Measurements from ENCODE around the gene FRMD6. TPM values are rescaled to one million over a fixed set of nuclear protein-coding genes. Genes with fewer than 3 reads are reported as not detected.

Gene FRMD6
- total RNA-seq, 1 donor from 2014 or later = 24.4 TPM

- H3K4me3 Mint-ChIP-seq = no peak overlapping the region
- no peak for DNase-seq (ENCODE audit: low spot score)
- Histone ChIP-seq H3K4me1 (peaks cover 19% of the 10 kb centered on the region), H3K4me3 (no peak overlapping the region), H3K27ac (no peak overlapping the region), H2AFZ (replicated peaks) (no peak overlapping the region), H3K36me3 (peaks cover 6% of the 10 kb centered on the region), H4K20me1 (ENCODE audit: low read depth) (no peaks in the 10 kb centered on the region), H3F3A (ENCODE audit: low read depth) (peaks cover 9% of the 10 kb centered on the region), H3K9ac (no peak overlapping the region), H3K79me2 (ENCODE audit: low read depth) (no peaks in the 10 kb centered on the region), H3K4me2 (no peak overlapping the region), H3K27me3 (no peaks in the 10 kb centered on the region), H3K9me3 (ENCODE audit: low read depth) (no peaks in the 10 kb centered on the region)
- H3K27me3 Mint-ChIP-seq (ENCODE audit: insufficient read depth, low read depth) = no peaks in the 10 kb centered on the region
- no peaks in the 10 kb centered on the region for H3K9me3 Mint-ChIP-seq
- H3K4me1 Mint-ChIP-seq = peaks cover 14% of the 10 kb centered on the region
- TF ChIP-seq EZH2 (IDR thresholded peaks at IDR 0.05) (no peak), EZH2phosphoT487 (IDR thresholded peaks at IDR 0.05) (no peak)
- TF ChIP-seq, protein P1, sequence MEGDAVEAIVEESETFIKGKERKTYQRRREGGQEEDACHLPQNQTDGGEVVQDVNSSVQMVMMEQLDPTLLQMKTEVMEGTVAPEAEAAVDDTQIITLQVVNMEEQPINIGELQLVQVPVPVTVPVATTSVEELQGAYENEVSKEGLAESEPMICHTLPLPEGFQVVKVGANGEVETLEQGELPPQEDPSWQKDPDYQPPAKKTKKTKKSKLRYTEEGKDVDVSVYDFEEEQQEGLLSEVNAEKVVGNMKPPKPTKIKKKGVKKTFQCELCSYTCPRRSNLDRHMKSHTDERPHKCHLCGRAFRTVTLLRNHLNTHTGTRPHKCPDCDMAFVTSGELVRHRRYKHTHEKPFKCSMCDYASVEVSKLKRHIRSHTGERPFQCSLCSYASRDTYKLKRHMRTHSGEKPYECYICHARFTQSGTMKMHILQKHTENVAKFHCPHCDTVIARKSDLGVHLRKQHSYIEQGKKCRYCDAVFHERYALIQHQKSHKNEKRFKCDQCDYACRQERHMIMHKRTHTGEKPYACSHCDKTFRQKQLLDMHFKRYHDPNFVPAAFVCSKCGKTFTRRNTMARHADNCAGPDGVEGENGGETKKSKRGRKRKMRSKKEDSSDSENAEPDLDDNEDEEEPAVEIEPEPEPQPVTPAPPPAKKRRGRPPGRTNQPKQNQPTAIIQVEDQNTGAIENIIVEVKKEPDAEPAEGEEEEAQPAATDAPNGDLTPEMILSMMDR (IDR thresholded peaks at IDR 0.05) = no peak
- H3K36me3 Mint-ChIP-seq = peaks cover 8% of the 10 kb centered on the region
- H3K27ac Mint-ChIP-seq = no peak overlapping the region
Observed at GRCh38 chr14:51704545-51704944, 52.8 kb downstream of the FRMD6 start.

DNA sequence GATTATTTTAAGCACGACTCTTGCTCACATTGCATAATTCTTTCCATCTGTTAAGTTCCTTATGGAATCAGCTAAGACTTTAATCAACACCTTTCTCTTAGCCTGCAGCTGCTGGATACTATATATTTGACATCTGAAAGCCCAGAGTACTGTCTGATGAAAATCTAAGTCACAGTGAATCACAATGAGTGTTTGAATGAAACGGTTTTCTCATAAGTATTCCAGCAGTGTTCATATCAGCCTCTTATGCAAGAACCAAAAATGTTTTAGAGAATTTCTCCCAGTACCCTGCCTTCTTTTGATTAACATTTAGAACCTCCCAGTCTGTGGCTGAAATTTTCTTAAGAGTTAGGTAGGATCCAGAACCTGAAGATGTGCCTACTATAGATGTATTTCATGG is 55.6 kb downstream of the FRMD6 start:
- H4K20me1 ChIP-seq (ENCODE audit: low read depth) = no peaks in the 10 kb centered on the region
- no peaks in the 10 kb centered on the region for H3K9me3 ChIP-seq (ENCODE audit: low read depth)
- H3K27me3 ChIP-seq = no peaks in the 10 kb centered on the region
- peaks cover 11% of the 10 kb centered on the region for H3K36me3 Mint-ChIP-seq
- no peaks in the 10 kb centered on the region for H3K79me2 ChIP-seq (ENCODE audit: low read depth)
- H3K4me2 ChIP-seq = no peak overlapping the region
- H3K9ac ChIP-seq = no peak overlapping the region
- H3K27ac ChIP-seq = no peak overlapping the region
- H3K4me3 Mint-ChIP-seq = no peak overlapping the region
- H3K4me3 ChIP-seq = no peak overlapping the region
- H3K4me1 Mint-ChIP-seq = peaks cover 11% of the 10 kb centered on the region
- no peak overlapping the region for H2AFZ ChIP-seq (replicated peaks)
- H3K9me3 Mint-ChIP-seq = no peaks in the 10 kb centered on the region
- H3F3A ChIP-seq (ENCODE audit: low read depth) = peaks cover 9% of the 10 kb centered on the region
- H3K36me3 ChIP-seq = peaks cover 4% of the 10 kb centered on the region
- H3K27ac Mint-ChIP-seq = no peak overlapping the region
- no peak for DNase-seq (ENCODE audit: low spot score)
- no peak for TF ChIP-seq EZH2 (IDR thresholded peaks at IDR 0.05)
- TF ChIP-seq, protein P1 (IDR thresholded peaks at IDR 0.05) = no peak
- TF ChIP-seq EZH2phosphoT487 (IDR thresholded peaks at IDR 0.05) = no peak
- no peaks in the 10 kb centered on the region for H3K27me3 Mint-ChIP-seq (ENCODE audit: insufficient read depth, low read depth)
- H3K4me1 ChIP-seq = peaks cover 21% of the 10 kb centered on the region

DNA sequence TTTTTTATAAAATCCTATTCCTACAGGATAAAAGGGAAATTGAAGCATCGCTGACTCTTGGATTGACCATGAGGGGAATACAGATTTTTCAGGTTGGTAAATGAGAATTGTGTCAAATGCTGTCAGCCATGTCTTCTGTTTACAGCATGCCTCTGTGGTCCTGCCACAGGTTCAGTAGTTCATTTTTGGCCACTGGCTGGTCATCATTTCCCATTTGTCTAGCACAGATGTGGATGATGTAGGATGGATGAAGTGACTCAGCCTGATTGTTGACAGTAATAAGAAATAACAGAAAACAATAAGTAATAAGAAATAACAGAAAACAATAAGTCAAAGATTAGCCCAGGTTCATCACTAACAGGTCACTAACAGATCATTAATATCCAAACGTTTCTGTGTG is 59.8 kb downstream of the FRMD6 start:
- Histone ChIP-seq H3K4me2 (no peak overlapping the region), H4K20me1 (ENCODE audit: low read depth) (no peaks in the 10 kb centered on the region), H3K9me3 (ENCODE audit: low read depth) (no peaks in the 10 kb centered on the region), H2AFZ (replicated peaks) (no peak overlapping the region), H3K27ac (no peak overlapping the region), H3F3A (ENCODE audit: low read depth) (peaks cover 9% of the 10 kb centered on the region), H3K27me3 (no peaks in the 10 kb centered on the region), H3K4me1 (peaks cover 30% of the 10 kb centered on the region), H3K4me3 (no peak overlapping the region), H3K79me2 (ENCODE audit: low read depth) (no peaks in the 10 kb centered on the region), H3K36me3 (no peaks in the 10 kb centered on the region), H3K9ac (no peak overlapping the region)
- Mint-ChIP-seq H3K27me3 (ENCODE audit: insufficient read depth, low read depth) (no peaks in the 10 kb centered on the region), H3K27ac (no peak overlapping the region), H3K4me3 (no peak overlapping the region), H3K9me3 (no peaks in the 10 kb centered on the region), H3K4me1 (peaks cover 25% of the 10 kb centered on the region), H3K36me3 (peaks cover 14% of the 10 kb centered on the region)
- TF ChIP-seq, protein P1 (IDR thresholded peaks at IDR 0.05) = no peak
- TF ChIP-seq EZH2phosphoT487 (IDR thresholded peaks at IDR 0.05) = no peak
- no peak for TF ChIP-seq EZH2 (IDR thresholded peaks at IDR 0.05)
- DNase-seq (ENCODE audit: low spot score) = no peak

All from neural progenitor cell (in vitro differentiated cells).